ENCODE measurements around the gene ASIC4. TPM values are rescaled to one million over a fixed set of nuclear protein-coding genes. Genes with fewer than 3 reads are reported as not detected.

The ASIC4 gene
- total and polyA plus RNA-seq, 8 donors = 0.04 to 0.38 (median 0.18) TPM; not detected in 4

DNA sequence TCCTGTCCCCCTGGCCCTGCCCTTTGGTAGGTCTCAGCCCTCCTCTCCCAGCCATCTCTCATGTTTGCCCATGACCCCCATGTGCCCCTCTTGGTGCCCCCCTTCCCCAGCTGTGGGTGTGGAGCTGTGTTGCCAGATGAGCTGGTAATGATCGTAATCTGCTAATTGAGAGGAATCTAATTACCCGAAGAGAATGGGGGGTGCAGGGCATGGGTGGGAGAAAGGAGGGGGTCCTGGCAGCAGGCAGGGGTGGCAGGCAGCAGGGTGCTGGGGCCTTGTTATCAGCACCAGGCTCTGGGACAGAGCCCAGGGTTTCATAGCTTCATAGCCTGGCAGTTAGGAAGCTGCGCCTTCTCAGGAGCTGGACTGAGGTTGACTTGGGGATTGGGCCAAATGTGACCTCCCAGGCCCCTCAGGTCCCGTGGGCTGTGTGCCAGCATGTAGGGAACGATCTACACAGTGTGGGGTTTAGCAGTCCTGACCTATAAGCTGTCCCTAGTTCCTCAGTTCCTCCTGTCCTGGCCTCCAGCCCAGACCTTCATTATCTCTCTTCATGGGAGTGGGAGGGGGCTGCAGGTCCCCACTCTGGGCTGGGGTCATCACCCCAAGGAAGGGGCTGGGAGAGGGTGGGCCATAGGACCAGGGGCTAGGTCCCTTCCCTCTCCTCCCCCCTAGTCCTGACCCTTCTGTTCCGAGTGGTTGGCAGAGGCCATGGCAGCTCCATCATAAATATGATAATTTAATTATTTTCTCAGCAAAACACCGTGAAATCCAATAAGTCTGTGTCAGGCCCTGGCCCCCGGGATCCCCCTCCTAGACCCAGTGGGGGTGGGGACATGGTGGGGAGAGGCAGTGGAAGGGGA lies 6.5 kb upstream of the ASIC4 start:
- no peaks in the 10 kb centered on the region for H3K9me3 ChIP-seq
- H3K4me1 ChIP-seq = peaks cover 0 to 4% (median 0%) of the 10 kb centered on the region in 3 donors
- ATAC-seq (no peak), DNase-seq (peak in 1 of 6 donors; percentile 47), FAIRE-seq (no peak)
- peaks cover 0 to 23% (median 0%) of the 10 kb centered on the region in 3 donors for H3K36me3 ChIP-seq
- H3K27me3 ChIP-seq = no peaks in the 10 kb centered on the region
- no peak overlapping the region for H3K4me3 ChIP-seq
- intact Hi-C loops (cut with DNase I) = no loop called here
- 43 to 48% methylated on average over 8 of the region's 8 CpGs for WGBS, 2 donors
- no peak for TF ChIP-seq CTCF (IDR thresholded peaks at IDR 0.05)
- no peak overlapping the region for H3K27ac ChIP-seq

DNA sequence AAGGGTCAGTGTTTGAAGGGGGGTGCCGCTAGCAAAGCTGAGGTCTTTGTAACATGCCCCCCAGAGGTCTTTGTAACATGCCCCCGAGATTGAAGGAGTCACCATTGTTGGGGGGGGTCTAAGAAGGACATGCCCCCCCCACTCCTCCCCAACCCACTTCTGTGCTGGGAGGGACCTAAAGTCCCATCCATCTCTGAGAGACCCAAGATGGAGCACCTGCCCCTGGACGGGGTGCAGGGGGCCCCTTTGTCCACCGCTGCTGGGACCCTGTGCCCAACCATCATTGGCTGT lies 5.9 kb upstream of the ASIC4 start:
- Histone ChIP-seq H3K4me1 (peaks cover 0 to 4% (median 0%) of the 10 kb centered on the region in 3 donors), H3K36me3 (peaks cover 0 to 23% (median 0%) of the 10 kb centered on the region in 3 donors), H3K4me3 (no peak overlapping the region), H3K27me3 (no peaks in the 10 kb centered on the region), H3K27ac (no peak overlapping the region), H3K9me3 (no peaks in the 10 kb centered on the region)
- no peak for TF ChIP-seq CTCF (IDR thresholded peaks at IDR 0.05)
- FAIRE-seq (no peak), ATAC-seq (no peak), DNase-seq (peak in 2 of 6 donors; percentile 28 to 64)
- intact Hi-C loops (cut with DNase I) = no loop called here
- WGBS, 2 donors = 71 to 77% methylated on average over 4 of the region's 4 CpGs

- intact Hi-C loops (cut with DNase I) = no loop called here
- 7 to 11% methylated on average over 12 to 14 of the region's 14 CpGs for WGBS, 2 donors
- no peak for FAIRE-seq
Observed at GRCh38 chr2:219508971-219509779, 5.1 kb upstream of the ASIC4 start.

DNA sequence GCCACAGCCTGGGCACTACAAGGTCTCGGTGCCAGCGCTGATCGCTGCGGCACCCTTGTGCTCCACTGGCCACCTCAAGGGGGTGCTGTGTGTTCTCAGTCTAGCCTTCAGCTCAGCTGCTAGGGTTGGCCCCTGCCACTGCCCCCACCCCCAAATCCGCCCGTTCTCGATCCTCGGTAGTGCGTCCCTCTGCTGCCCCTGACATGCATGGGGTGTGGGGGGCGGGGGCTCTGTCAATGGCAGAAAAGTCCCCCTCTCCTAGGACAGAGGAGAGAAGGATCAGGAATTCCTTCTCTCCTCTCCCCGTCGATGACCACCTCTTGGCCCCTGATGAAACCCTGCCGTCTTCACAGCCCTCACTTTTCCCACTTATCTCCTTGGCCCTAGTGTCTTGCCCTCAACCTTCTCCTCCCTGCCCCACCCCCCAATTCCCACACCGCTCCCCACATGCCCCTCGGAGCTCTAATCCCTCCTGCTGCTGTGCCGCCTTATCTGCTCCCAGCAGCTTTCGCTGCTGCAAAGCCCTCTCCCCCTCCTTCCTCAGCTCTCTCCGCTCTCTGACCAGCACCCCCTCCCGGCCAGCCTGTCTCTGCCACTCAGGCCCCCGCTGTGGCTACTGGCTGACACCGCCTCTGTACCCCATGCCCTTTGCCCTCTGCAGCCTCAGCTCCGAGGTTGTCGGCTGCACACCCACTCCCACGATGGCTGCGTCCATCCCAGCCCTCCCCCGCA lies 4.3 kb upstream of the ASIC4 start:
- Histone ChIP-seq H3K27me3 (no peaks in the 10 kb centered on the region), H3K4me3 (peak overlapping the region in 2 of 4 donors; percentile 18 to 33), H3K9me3 (no peaks in the 10 kb centered on the region), H3K36me3 (peaks cover 0 to 13% (median 0%) of the 10 kb centered on the region in 3 donors), H3K27ac (no peak overlapping the region), H3K4me1 (peaks cover 0 to 4% (median 0%) of the 10 kb centered on the region in 3 donors)
- DNase-seq (peak; percentile 52 to 80 (median 69)), FAIRE-seq (no peak), ATAC-seq (peak; percentile 84 to 95 (median 89))
- peak; percentile 34 to 62 (median 50) for TF ChIP-seq CTCF (IDR thresholded peaks at IDR 0.05)
- WGBS, 2 donors = 2% methylated on average over 24 to 26 of the region's 26 CpGs
- intact Hi-C loops (cut with DNase I) = no loop called here

More at GRCh38 chr2:219508971-219509779, 5.1 kb upstream of the ASIC4 start:
- H3K36me3 ChIP-seq = peaks cover 0 to 17% (median 0%) of the 10 kb centered on the region in 3 donors
- DNase-seq = peak in 1 of 6 donors; percentile 30
- H3K9me3 ChIP-seq = no peaks in the 10 kb centered on the region
- peak; percentile 19 to 33 (median 27) for ATAC-seq
- TF ChIP-seq CTCF (IDR thresholded peaks at IDR 0.05) = no peak
- H3K27ac ChIP-seq = no peak overlapping the region
- peaks cover 0 to 4% (median 0%) of the 10 kb centered on the region in 3 donors for H3K4me1 ChIP-seq
- H3K4me3 ChIP-seq = no peak overlapping the region
- no peaks in the 10 kb centered on the region for H3K27me3 ChIP-seq

Measured in pancreas (tissue), 10 donors.